ENCODE data around the gene FAAP20. TPM values are rescaled to one million over a fixed set of nuclear protein-coding genes. Genes with fewer than 3 reads are reported as not detected.

The FAAP20 gene
- total RNA-seq, 1 donor from 2014 or later = 11.3 TPM

GRCh38 chr1:2229037-2229864 lies 34.7 kb upstream of the FAAP20 start:
- Histone ChIP-seq H3K36me3 (no peaks in the 10 kb centered on the region), H4K20me1 (ENCODE audit: low read depth) (peaks cover 57% of the 10 kb centered on the region), H3K4me1 (peaks cover 45% of the 10 kb centered on the region), H3K27ac (no peak overlapping the region), H3K79me2 (ENCODE audit: low read depth) (peaks cover 57% of the 10 kb centered on the region), H3K9me3 (ENCODE audit: low read depth) (no peaks in the 10 kb centered on the region), H3K4me3 (peak overlapping the region; percentile 98), H2AFZ (replicated peaks) (no peak overlapping the region), H3K27me3 (peaks cover 13% of the 10 kb centered on the region), H3K4me2 (peak overlapping the region; percentile 99), H3K9ac (peak overlapping the region; percentile 35), H3F3A (ENCODE audit: low read depth) (peaks cover 17% of the 10 kb centered on the region)
- Mint-ChIP-seq H3K27me3 (ENCODE audit: insufficient read depth, low read depth) (peaks cover 2% of the 10 kb centered on the region), H3K36me3 (peaks cover 4% of the 10 kb centered on the region), H3K4me3 (peak overlapping the region; percentile 98), H3K9me3 (peaks cover 2% of the 10 kb centered on the region), H3K27ac (peak overlapping the region; percentile 98), H3K4me1 (peaks cover 39% of the 10 kb centered on the region)
- peak; percentile 78 for DNase-seq (ENCODE audit: low spot score)
- TF ChIP-seq EZH2phosphoT487 (IDR thresholded peaks at IDR 0.05) = no peak
- TF ChIP-seq EZH2 (IDR thresholded peaks at IDR 0.05) = no peak
- TF ChIP-seq, protein P1, sequence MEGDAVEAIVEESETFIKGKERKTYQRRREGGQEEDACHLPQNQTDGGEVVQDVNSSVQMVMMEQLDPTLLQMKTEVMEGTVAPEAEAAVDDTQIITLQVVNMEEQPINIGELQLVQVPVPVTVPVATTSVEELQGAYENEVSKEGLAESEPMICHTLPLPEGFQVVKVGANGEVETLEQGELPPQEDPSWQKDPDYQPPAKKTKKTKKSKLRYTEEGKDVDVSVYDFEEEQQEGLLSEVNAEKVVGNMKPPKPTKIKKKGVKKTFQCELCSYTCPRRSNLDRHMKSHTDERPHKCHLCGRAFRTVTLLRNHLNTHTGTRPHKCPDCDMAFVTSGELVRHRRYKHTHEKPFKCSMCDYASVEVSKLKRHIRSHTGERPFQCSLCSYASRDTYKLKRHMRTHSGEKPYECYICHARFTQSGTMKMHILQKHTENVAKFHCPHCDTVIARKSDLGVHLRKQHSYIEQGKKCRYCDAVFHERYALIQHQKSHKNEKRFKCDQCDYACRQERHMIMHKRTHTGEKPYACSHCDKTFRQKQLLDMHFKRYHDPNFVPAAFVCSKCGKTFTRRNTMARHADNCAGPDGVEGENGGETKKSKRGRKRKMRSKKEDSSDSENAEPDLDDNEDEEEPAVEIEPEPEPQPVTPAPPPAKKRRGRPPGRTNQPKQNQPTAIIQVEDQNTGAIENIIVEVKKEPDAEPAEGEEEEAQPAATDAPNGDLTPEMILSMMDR (IDR thresholded peaks at IDR 0.05) = no peak

DNA sequence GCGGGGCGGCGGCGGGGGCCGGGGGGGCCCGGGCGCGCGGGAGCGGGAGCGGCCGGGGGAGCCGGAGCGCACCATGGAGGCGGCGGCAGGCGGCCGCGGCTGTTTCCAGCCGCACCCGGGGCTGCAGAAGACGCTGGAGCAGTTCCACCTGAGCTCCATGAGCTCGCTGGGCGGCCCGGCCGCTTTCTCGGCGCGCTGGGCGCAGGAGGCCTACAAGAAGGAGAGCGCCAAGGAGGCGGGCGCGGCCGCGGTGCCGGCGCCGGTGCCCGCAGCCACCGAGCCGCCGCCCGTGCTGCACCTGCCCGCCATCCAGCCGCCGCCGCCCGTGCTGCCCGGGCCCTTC lies 34.1 kb upstream of the FAAP20 start:
- Histone ChIP-seq H3K79me2 (ENCODE audit: low read depth) (peaks cover 51% of the 10 kb centered on the region), H3K4me3 (peak overlapping the region; percentile 98), H3K9me3 (ENCODE audit: low read depth) (no peaks in the 10 kb centered on the region), H2AFZ (replicated peaks) (no peak overlapping the region), H3K36me3 (no peaks in the 10 kb centered on the region), H3K9ac (peak overlapping the region; percentile 35), H3F3A (ENCODE audit: low read depth) (peaks cover 17% of the 10 kb centered on the region), H3K4me1 (peaks cover 40% of the 10 kb centered on the region), H3K4me2 (peak overlapping the region; percentile 99), H3K27me3 (peaks cover 13% of the 10 kb centered on the region), H3K27ac (no peak overlapping the region), H4K20me1 (ENCODE audit: low read depth) (peaks cover 51% of the 10 kb centered on the region)
- TF ChIP-seq, protein P1 (IDR thresholded peaks at IDR 0.05) = no peak
- no peak for TF ChIP-seq EZH2phosphoT487 (IDR thresholded peaks at IDR 0.05)
- TF ChIP-seq EZH2 (IDR thresholded peaks at IDR 0.05) = no peak
- DNase-seq (ENCODE audit: low spot score) = no peak
- Mint-ChIP-seq H3K27ac (peak overlapping the region; percentile 98), H3K36me3 (peaks cover 4% of the 10 kb centered on the region), H3K9me3 (peaks cover 2% of the 10 kb centered on the region), H3K27me3 (ENCODE audit: insufficient read depth, low read depth) (peaks cover 2% of the 10 kb centered on the region), H3K4me3 (peak overlapping the region; percentile 98), H3K4me1 (peaks cover 34% of the 10 kb centered on the region)

GRCh38 chr1:2228157-2228594 lies 33.6 kb upstream of the FAAP20 start, which contains the start of gene SKI:
TSS of gene SKI (plus strand) at chr1:2228319. CDS start at chr1:2228767, 448 bp downstream.
- Histone ChIP-seq H3K9ac (peak within 1 kb of the TSS; percentile 76), H4K20me1 (ENCODE audit: low read depth) (peaks cover 46% of the 10 kb centered on the region), H2AFZ (replicated peaks) (peak within 1 kb of the TSS; percentile 98), H3K4me2 (peak within 1 kb of the TSS; percentile 99), H3K79me2 (ENCODE audit: low read depth) (peaks cover 46% of the 10 kb centered on the region), H3K4me1 (peaks cover 35% of the 10 kb centered on the region), H3K27ac (no peak within 1 kb of the TSS), H3K4me3 (peak within 1 kb of the TSS; percentile 98), H3K27me3 (peaks cover 13% of the 10 kb centered on the region), H3F3A (ENCODE audit: low read depth) (peaks cover 17% of the 10 kb centered on the region), H3K9me3 (ENCODE audit: low read depth) (no peaks in the 10 kb centered on the region), H3K36me3 (no peaks in the 10 kb centered on the region)
- Mint-ChIP-seq H3K36me3 (peaks cover 4% of the 10 kb centered on the region), H3K27ac (peak within 1 kb of the TSS; percentile 98), H3K27me3 (ENCODE audit: insufficient read depth, low read depth) (peaks cover 2% of the 10 kb centered on the region), H3K4me3 (peak within 1 kb of the TSS; percentile 98), H3K9me3 (peaks cover 2% of the 10 kb centered on the region), H3K4me1 (peaks cover 29% of the 10 kb centered on the region)
- TF ChIP-seq, protein P1 (IDR thresholded peaks at IDR 0.05) = no peak
- DNase-seq (ENCODE audit: low spot score) = no peak
